HL-60 (cell line): ENCODE measurements around the gene ACOX3.

Source experiments
- POLR2AphosphoS5 ChIP-seq: IDR thresholded peaks from 2 replicates; pipeline ENCODE4 v1.6.1; 2012; ENCODE audit warnings: low read depth
- SPI1 ChIP-seq: IDR thresholded peaks from 2 replicates; pipeline ENCODE4 v1.6.1; 2012; ENCODE audit warnings: low read depth, mild to moderate bottlenecking, borderline replicate concordance
- TF ChIP-seq, protein P1 (sequence below): IDR thresholded peaks from one replicate; pipeline ENCODE4 v1.5.1; 2011; ENCODE audit warnings: low read length, control low read depth, inconsistent platforms; ENCODE audit not compliant: insufficient read depth

DNA sequence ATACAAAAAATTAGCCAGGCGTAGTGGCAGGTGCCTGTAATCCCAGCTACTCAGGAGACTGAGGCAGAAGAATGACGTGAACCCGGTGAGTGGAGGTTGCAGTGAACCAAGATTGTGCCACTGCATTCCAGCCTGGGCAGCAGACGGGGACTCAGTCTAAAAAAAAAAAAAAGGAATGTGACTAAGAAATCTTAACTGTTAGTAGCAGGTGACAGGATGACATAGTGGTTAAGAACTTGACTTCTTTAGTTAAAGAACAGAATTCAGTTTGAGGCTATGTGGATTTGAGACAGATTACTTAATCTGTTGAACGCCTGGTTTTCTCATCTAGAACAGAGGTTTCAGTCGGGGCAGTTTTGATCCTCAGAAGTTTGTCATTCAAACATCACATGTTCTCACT, 3.3 kb upstream of the ACOX3 start:
- TF ChIP-seq, protein P1, sequence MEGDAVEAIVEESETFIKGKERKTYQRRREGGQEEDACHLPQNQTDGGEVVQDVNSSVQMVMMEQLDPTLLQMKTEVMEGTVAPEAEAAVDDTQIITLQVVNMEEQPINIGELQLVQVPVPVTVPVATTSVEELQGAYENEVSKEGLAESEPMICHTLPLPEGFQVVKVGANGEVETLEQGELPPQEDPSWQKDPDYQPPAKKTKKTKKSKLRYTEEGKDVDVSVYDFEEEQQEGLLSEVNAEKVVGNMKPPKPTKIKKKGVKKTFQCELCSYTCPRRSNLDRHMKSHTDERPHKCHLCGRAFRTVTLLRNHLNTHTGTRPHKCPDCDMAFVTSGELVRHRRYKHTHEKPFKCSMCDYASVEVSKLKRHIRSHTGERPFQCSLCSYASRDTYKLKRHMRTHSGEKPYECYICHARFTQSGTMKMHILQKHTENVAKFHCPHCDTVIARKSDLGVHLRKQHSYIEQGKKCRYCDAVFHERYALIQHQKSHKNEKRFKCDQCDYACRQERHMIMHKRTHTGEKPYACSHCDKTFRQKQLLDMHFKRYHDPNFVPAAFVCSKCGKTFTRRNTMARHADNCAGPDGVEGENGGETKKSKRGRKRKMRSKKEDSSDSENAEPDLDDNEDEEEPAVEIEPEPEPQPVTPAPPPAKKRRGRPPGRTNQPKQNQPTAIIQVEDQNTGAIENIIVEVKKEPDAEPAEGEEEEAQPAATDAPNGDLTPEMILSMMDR: no peak
- TF ChIP-seq POLR2AphosphoS5: no peak
- no peak for TF ChIP-seq SPI1
